Fibroblast of lung (primary cell): ENCODE results near the gene CEMP1. TPM values are rescaled to one million over a fixed set of nuclear protein-coding genes. Genes with fewer than 3 reads are reported as not detected.
A peak's percentile ranks its signal among the peaks of the same experiment; 100 is the strongest.

Experiments used
- DNase-seq, 2 donors: peaks; one replicate each; pipeline versions ENCODE4 v3.0.0 to v3.0.0-alpha.2; 2010; ENCODE audit warnings: low read depth in 2 of 2
- H2AFZ ChIP-seq: 2 replicates; pipeline ENCODE4 v1.5.1; 2012; ENCODE audit warnings: low read length, control low read depth, inconsistent platforms
- H3K27ac ChIP-seq: 2 replicates; pipeline ENCODE4 v1.5.1; 2011; ENCODE audit warnings: low read length, control low read depth; ENCODE audit not compliant: insufficient read depth
- H3K27me3 ChIP-seq: 2 replicates; pipeline ENCODE4 v1.5.1; 2011; ENCODE audit warnings: mild to moderate bottlenecking, low read length; ENCODE audit not compliant: control insufficient read depth, insufficient read depth
- H3K36me3 ChIP-seq: 2 replicates; pipeline ENCODE4 v1.5.1; 2011; ENCODE audit warnings: low read length; ENCODE audit not compliant: control insufficient read depth, insufficient read depth
- H3K4me1 ChIP-seq: 2 replicates; pipeline ENCODE4 v1.5.1; 2011; ENCODE audit warnings: low read length; ENCODE audit not compliant: control insufficient read depth, insufficient read depth; ENCODE audit errors: extremely low read depth
- H3K4me2 ChIP-seq: 2 replicates; pipeline ENCODE4 v1.5.1; 2011; ENCODE audit warnings: low read length, control low read depth; ENCODE audit not compliant: insufficient read depth; ENCODE audit errors: extremely low read depth
- H3K4me3 ChIP-seq, 4 experiments: fragments of 200-600 bp in 1 of 4; sonication (generic) in 1 of 4; replicated peaks in 1 of 4; 2 replicates each; pipeline ENCODE4 v1.5.1; 2011 to 2016; ENCODE audit warnings: low read length in 4 of 4, low read depth in 3 of 4, mild to moderate bottlenecking in 3 of 4, control low read depth in 2 of 4, inconsistent platforms in 1 of 4, mixed read lengths in 1 of 4; ENCODE audit not compliant: insufficient read depth in 1 of 4; ENCODE audit errors: control extremely low read depth in 1 of 4
- H3K79me2 ChIP-seq: 2 replicates; pipeline ENCODE4 v1.5.1; 2012; ENCODE audit warnings: mild to moderate bottlenecking, low read length, inconsistent platforms; ENCODE audit not compliant: control insufficient read depth, insufficient read depth
- H3K9ac ChIP-seq: 2 replicates; pipeline ENCODE4 v1.5.1; 2011; ENCODE audit warnings: mild to moderate bottlenecking, low read length, control low read depth; ENCODE audit not compliant: insufficient read depth
- H3K9me3 ChIP-seq: 2 replicates; pipeline ENCODE4 v1.5.1; 2012; ENCODE audit warnings: low read depth, low read length; ENCODE audit not compliant: control insufficient read depth, insufficient read depth
- H4K20me1 ChIP-seq: 2 replicates; pipeline ENCODE4 v1.5.1; 2011; ENCODE audit warnings: low read length; ENCODE audit not compliant: control insufficient read depth, insufficient read depth; ENCODE audit errors: extremely low read depth
- EZH2 ChIP-seq: IDR thresholded peaks from 2 replicates; pipeline ENCODE4 v1.5.1; 2012; ENCODE audit warnings: low read length, control low read depth, mild to moderate bottlenecking; ENCODE audit errors: missing control alignments
- polyA plus RNA-seq, 2 donors: library from polyadenylated mRNA; depleted of rRNA in 1 of 2; stranded (reverse) in 1 of 2; unstranded in 1 of 2; fragments of >200 nt; gene quantifications; 2 replicates each; pipeline ENCODE4 v1.2.1, GENCODE V29; 2011 to 2012; ENCODE audit warnings: missing spikeins in 1 of 2
- total RNA-seq: library from RNA; depleted of rRNA; stranded (reverse); fragments of >200 nt; gene quantifications from 2 replicates; pipeline ENCODE4 v1.2.1, GENCODE V29; 2014
- TF ChIP-seq, protein P1 (sequence below), 2 donors: IDR thresholded peaks in 1 of 2; conservative IDR thresholded peaks in 1 of 2; 1 replicate in 1 of 2; 2 replicates in 1 of 2; pipeline ENCODE4 v1.5.1; 2011 to 2012; ENCODE audit warnings: low read length in 2 of 2, control low read depth in 1 of 2, inconsistent platforms in 1 of 2, low read depth in 1 of 2, mild to moderate bottlenecking in 1 of 2

Gene CEMP1
- total and polyA plus RNA-seq, 2 donors (not counting 1 experiment from before 2014, with no cell fraction given): not detected

DNA sequence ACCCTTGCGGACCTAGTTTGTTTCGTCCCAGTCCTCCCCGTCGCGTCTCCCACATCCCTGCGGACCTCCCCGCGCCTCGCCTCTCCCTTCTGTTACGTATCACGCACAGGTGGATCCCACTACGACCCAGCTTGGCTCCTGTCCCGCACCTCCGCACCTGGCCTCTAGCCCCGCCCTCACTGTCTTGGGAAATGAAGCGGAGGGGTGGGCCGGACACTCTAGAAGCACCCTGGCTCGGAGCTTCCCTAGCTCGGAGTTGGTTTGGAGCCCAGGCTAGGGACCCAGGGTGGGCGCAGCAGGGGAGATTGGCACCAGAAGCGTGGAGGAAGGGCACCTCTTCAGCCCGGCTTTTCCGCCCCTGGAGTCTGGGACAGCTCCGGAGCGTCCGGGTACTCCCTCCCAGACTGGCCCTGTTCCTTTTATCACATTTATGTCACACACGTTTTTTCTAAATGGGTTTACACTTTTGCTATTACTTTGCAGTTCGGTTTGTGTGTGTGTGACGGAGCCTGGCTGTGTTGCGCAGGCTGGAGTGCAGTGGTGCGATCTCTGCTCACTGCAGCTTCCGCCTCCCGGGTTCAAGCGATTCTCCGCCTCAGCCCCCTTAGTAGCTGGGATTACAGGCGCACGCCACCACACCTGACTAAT is 1.4 kb upstream of the CEMP1 start:
- H3K27me3 ChIP-seq: no peaks in the 10 kb centered on the region
- peak overlapping the region; percentile 88 for H3K27ac ChIP-seq
- peak overlapping the region; percentile 58 to 66 (median 61) for H3K4me3 ChIP-seq
- H3K4me2 ChIP-seq: peak overlapping the region; percentile 100
- no peaks in the 10 kb centered on the region for H3K79me2 ChIP-seq
- peaks cover 15% of the 10 kb centered on the region for H3K4me1 ChIP-seq
- peak overlapping the region; percentile 23 for H2AFZ ChIP-seq
- no peaks in the 10 kb centered on the region for H4K20me1 ChIP-seq
- no peaks in the 10 kb centered on the region for H3K9me3 ChIP-seq
- peak overlapping the region; percentile 75 for H3K9ac ChIP-seq
- TF ChIP-seq, protein P1, sequence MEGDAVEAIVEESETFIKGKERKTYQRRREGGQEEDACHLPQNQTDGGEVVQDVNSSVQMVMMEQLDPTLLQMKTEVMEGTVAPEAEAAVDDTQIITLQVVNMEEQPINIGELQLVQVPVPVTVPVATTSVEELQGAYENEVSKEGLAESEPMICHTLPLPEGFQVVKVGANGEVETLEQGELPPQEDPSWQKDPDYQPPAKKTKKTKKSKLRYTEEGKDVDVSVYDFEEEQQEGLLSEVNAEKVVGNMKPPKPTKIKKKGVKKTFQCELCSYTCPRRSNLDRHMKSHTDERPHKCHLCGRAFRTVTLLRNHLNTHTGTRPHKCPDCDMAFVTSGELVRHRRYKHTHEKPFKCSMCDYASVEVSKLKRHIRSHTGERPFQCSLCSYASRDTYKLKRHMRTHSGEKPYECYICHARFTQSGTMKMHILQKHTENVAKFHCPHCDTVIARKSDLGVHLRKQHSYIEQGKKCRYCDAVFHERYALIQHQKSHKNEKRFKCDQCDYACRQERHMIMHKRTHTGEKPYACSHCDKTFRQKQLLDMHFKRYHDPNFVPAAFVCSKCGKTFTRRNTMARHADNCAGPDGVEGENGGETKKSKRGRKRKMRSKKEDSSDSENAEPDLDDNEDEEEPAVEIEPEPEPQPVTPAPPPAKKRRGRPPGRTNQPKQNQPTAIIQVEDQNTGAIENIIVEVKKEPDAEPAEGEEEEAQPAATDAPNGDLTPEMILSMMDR (conservative IDR thresholded peaks at IDR 0.05 in 1 of 2, IDR thresholded peaks at IDR 0.05 in 1 of 2; ENCODE audit: low read depth in 1 of 2, low read length in 2 of 2): no peak
- TF ChIP-seq EZH2: no peak
- DNase-seq: peak; percentile 39 to 52
- peaks cover 20% of the 10 kb centered on the region for H3K36me3 ChIP-seq

DNA sequence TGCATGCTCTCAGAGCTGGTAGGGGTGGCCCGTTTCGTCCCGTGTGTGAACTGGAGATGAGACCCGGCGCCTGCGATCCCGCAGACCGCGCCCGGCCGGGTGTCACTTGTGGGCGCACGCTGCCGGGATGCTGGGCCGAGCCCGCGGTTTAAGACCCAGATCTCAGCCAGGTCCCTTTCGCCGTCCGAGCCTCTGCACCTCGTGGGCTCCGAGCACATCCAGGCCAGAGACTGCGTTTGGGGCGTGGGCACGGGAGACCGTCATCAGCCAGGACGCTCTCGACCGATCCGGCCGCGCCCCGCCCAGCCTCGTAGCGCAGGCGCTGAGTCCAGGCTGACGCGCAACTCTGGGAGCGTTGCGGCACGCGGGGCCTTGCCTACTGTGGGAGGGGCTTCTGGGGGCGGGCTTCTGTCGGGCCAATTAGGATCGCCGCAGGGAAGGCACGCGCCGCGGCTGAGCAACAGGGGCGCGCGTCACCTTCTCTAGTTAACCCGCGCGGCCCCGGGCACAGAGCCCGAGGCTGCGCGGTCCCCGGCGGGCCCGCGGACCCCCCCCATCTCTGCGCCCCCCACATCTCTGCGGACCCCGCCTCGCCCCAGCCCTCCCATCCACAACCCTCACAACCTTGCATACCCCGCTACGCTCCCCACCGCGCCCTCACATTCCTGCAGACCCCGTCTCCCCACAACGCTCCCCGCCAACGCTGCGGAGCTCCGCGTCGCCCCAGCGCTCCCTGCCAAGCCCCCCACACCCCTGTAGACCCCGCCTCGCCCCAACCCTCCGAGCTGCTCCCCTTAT is 687 bp upstream of the CEMP1 start:
- peak overlapping the region; percentile 75 for H3K9ac ChIP-seq
- no peak overlapping the region for H2AFZ ChIP-seq
- peak overlapping the region; percentile 88 for H3K27ac ChIP-seq
- TF ChIP-seq, protein P1 (conservative IDR thresholded peaks at IDR 0.05 in 1 of 2, IDR thresholded peaks at IDR 0.05 in 1 of 2; ENCODE audit: low read depth in 1 of 2, low read length in 2 of 2): no peak
- no peak for TF ChIP-seq EZH2
- H3K27me3 ChIP-seq: no peaks in the 10 kb centered on the region
- H3K4me3 ChIP-seq: peak overlapping the region; percentile 58 to 66 (median 61)
- H3K4me1 ChIP-seq: peaks cover 15% of the 10 kb centered on the region
- peaks cover 24% of the 10 kb centered on the region for H3K36me3 ChIP-seq
- H3K4me2 ChIP-seq: peak overlapping the region; percentile 100
- H3K79me2 ChIP-seq: no peaks in the 10 kb centered on the region
- peak; percentile 95 to 96 for DNase-seq
- no peaks in the 10 kb centered on the region for H3K9me3 ChIP-seq
- H4K20me1 ChIP-seq: no peaks in the 10 kb centered on the region

- H3K9me3 ChIP-seq: no peaks in the 10 kb centered on the region
- no peak overlapping the region for H3K9ac ChIP-seq
- H3K4me3 ChIP-seq: no peak overlapping the region
- H3K4me1 ChIP-seq: peaks cover 8% of the 10 kb centered on the region
- no peaks in the 10 kb centered on the region for H3K27me3 ChIP-seq
- H2AFZ ChIP-seq: no peak overlapping the region
- TF ChIP-seq, protein P1 (conservative IDR thresholded peaks at IDR 0.05 in 1 of 2, IDR thresholded peaks at IDR 0.05 in 1 of 2; ENCODE audit: low read depth in 1 of 2, low read length in 2 of 2): no peak
- TF ChIP-seq EZH2: no peak
- H3K79me2 ChIP-seq: no peaks in the 10 kb centered on the region
- no peaks in the 10 kb centered on the region for H4K20me1 ChIP-seq
- peak overlapping the region; percentile 77 for H3K27ac ChIP-seq
- H3K4me2 ChIP-seq: no peak overlapping the region
- DNase-seq: no peak
- H3K36me3 ChIP-seq: peaks cover 29% of the 10 kb centered on the region
Measured at GRCh38 chr16:2530629-2531318, 434 bp downstream of the CEMP1 start.
